ENCODE data around the gene RAB11FIP4. TPM values are rescaled to one million over a fixed set of nuclear protein-coding genes. Genes with fewer than 3 reads are reported as not detected.

The RAB11FIP4 gene
- total RNA-seq, 2 donors from 2014 or later: 35.6 to 62.2 TPM

DNA sequence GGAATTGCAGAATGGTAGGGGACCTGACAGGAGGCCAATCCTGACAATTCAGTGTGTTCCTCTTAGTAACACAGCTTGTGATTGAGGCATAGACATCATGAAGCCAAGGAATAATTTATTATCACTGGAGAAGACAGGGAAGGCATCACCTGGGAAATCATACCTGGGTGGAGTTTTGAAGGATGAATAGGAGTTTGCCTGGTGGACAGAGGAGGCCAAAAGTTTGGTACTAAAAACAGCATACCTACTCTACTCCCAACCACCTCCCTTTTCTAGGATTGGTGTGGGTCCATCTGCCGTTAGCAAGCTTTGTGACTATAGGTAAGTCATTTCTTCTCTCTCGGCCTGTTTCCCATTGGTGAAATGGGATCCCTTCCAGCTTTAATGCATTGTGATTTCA is 88.0 kb downstream of the RAB11FIP4 start:
- no peaks in the 10 kb centered on the region for H3K9me3 ChIP-seq (ENCODE audit: control insufficient read depth, low read length)
- peaks cover 8% of the 10 kb centered on the region for H3K4me1 ChIP-seq (ENCODE audit: control insufficient read depth, insufficient read depth, low read length)
- Mint-ChIP-seq H3K36me3 (ENCODE audit: low read depth) (no peaks in the 10 kb centered on the region), H3K9me3 (no peaks in the 10 kb centered on the region), H3K4me1 (peaks cover 19% of the 10 kb centered on the region), H3K27ac (no peak overlapping the region), H3K4me3 (no peak overlapping the region), H3K27me3 (ENCODE audit: insufficient read depth) (no peaks in the 10 kb centered on the region)
- H3K9ac ChIP-seq (ENCODE audit: extremely low read depth, low read length, poor library complexity, severe bottlenecking): no peak overlapping the region
- 97 to 100% methylated on average over 1 to 2 of the region's 2 CpGs for WGBS, 2 experiments (ENCODE audit: insufficient coverage in 1 of 2, insufficient read length in 1 of 2)
- no peaks in the 10 kb centered on the region for H3K27me3 ChIP-seq (ENCODE audit: control insufficient read depth, insufficient read depth, low read length, poor library complexity, severe bottlenecking)
- no peak overlapping the region for H3K27ac ChIP-seq (ENCODE audit: low read depth, low read length)
- H3K4me3 ChIP-seq (ENCODE audit: low read length): no peak overlapping the region
- no peak for DNase-seq
- TF ChIP-seq, protein P1, sequence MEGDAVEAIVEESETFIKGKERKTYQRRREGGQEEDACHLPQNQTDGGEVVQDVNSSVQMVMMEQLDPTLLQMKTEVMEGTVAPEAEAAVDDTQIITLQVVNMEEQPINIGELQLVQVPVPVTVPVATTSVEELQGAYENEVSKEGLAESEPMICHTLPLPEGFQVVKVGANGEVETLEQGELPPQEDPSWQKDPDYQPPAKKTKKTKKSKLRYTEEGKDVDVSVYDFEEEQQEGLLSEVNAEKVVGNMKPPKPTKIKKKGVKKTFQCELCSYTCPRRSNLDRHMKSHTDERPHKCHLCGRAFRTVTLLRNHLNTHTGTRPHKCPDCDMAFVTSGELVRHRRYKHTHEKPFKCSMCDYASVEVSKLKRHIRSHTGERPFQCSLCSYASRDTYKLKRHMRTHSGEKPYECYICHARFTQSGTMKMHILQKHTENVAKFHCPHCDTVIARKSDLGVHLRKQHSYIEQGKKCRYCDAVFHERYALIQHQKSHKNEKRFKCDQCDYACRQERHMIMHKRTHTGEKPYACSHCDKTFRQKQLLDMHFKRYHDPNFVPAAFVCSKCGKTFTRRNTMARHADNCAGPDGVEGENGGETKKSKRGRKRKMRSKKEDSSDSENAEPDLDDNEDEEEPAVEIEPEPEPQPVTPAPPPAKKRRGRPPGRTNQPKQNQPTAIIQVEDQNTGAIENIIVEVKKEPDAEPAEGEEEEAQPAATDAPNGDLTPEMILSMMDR (conservative IDR thresholded peaks at IDR 0.05): no peak
- H3K36me3 ChIP-seq (ENCODE audit: control insufficient read depth, insufficient read depth, low read length): no peaks in the 10 kb centered on the region

DNA sequence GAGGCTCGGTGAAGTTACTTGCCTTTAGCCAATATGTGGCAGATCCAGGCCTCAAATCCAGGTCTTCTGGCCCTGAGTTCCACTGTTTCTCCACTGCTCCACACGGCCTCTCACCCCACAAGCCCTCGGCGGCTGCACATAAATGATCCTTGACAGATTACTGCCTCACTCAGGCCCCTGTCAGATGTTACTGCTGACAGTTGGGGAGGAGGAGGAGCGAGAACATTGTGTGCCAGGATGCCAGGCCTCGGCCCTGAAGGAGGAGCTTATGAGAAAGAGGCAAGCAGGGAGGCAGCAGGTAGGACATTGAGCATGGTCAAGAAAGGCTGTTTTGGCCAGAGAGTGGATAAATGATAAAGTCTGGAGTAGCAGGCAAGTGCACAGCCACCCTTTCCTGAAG is 88.6 kb downstream of the RAB11FIP4 start:
- no peak overlapping the region for H3K27ac Mint-ChIP-seq

DNA sequence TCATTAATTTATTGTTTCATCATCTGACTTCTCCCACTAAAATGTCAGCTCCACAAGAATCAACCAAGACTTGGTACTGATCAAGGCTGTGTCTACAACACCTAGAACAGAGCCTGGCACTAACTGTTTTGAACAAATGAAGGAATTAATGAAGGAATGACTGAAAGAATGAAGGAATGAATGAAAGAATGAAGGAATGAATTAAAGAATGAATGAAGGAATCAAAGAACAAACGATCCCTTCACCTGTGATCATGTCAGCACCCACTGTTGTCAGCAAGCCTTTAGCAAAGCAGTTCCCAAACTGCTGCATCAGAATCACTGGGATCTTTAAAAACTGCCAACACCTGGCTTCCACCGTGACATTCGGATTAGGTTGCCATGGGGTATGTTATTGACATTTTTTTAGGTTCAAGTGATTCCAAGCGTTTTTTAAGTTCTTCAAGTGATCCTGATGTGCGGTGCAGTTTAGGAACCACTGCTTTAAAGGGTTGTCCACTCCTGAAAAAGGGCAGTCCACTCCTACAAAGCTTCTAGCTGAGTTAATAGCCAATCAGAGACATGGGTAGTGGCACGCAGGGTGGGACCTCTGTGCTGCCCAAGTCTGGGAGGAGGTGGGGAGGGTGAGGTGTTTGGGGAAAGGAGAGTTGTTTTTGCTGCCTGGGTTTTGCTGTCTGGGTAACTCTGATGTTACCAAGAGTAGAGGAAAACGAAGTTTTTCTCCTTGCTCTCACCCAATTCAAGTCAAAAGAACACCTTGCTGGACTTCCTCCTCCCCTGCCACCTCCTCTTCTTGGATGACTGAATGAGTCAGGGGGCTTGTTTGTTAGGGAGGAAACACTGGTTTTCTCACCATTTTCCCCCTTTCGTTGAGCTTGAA is 89.7 kb downstream of the RAB11FIP4 start:
- Mint-ChIP-seq H3K9me3 (no peaks in the 10 kb centered on the region), H3K4me3 (no peak overlapping the region), H3K27me3 (ENCODE audit: insufficient read depth) (no peaks in the 10 kb centered on the region), H3K4me1 (peaks cover 17% of the 10 kb centered on the region), H3K27ac (no peak overlapping the region), H3K36me3 (ENCODE audit: low read depth) (no peaks in the 10 kb centered on the region)
- Histone ChIP-seq H3K9me3 (ENCODE audit: control insufficient read depth, low read length) (no peaks in the 10 kb centered on the region), H3K9ac (ENCODE audit: extremely low read depth, low read length, poor library complexity, severe bottlenecking) (no peak overlapping the region), H3K4me1 (ENCODE audit: control insufficient read depth, insufficient read depth, low read length) (peaks cover 8% of the 10 kb centered on the region), H3K36me3 (ENCODE audit: control insufficient read depth, insufficient read depth, low read length) (no peaks in the 10 kb centered on the region), H3K27ac (ENCODE audit: low read depth, low read length) (no peak overlapping the region), H3K27me3 (ENCODE audit: control insufficient read depth, insufficient read depth, low read length, poor library complexity, severe bottlenecking) (no peaks in the 10 kb centered on the region), H3K4me3 (ENCODE audit: low read length) (no peak overlapping the region)
- WGBS, 2 experiments (ENCODE audit: insufficient coverage in 1 of 2, insufficient read length in 1 of 2): 88 to 95% methylated on average over 6 to 8 of the region's 8 CpGs
- DNase-seq: no peak
- TF ChIP-seq, protein P1 (conservative IDR thresholded peaks at IDR 0.05): no peak

More for the DNA sequence above, 88.6 kb downstream of the RAB11FIP4 start:
- DNase-seq: no peak
- H3K27me3 Mint-ChIP-seq (ENCODE audit: insufficient read depth): no peaks in the 10 kb centered on the region
- H3K4me3 Mint-ChIP-seq: no peak overlapping the region
- TF ChIP-seq, protein P1 (conservative IDR thresholded peaks at IDR 0.05): no peak
- H3K36me3 Mint-ChIP-seq (ENCODE audit: low read depth): no peaks in the 10 kb centered on the region
- no peak overlapping the region for H3K4me3 ChIP-seq (ENCODE audit: low read length)
- no peak overlapping the region for H3K27ac ChIP-seq (ENCODE audit: low read depth, low read length)
- no peaks in the 10 kb centered on the region for H3K9me3 Mint-ChIP-seq
- H3K27me3 ChIP-seq (ENCODE audit: control insufficient read depth, insufficient read depth, low read length, poor library complexity, severe bottlenecking): no peaks in the 10 kb centered on the region
- H3K9me3 ChIP-seq (ENCODE audit: control insufficient read depth, low read length): no peaks in the 10 kb centered on the region
- WGBS, 2 experiments (ENCODE audit: insufficient coverage in 1 of 2, insufficient read length in 1 of 2): 88 to 100% methylated on average over 1 to 6 of the region's 6 CpGs
- H3K9ac ChIP-seq (ENCODE audit: extremely low read depth, low read length, poor library complexity, severe bottlenecking): no peak overlapping the region
- H3K4me1 ChIP-seq (ENCODE audit: control insufficient read depth, insufficient read depth, low read length): peaks cover 8% of the 10 kb centered on the region
- H3K36me3 ChIP-seq (ENCODE audit: control insufficient read depth, insufficient read depth, low read length): no peaks in the 10 kb centered on the region
- peaks cover 19% of the 10 kb centered on the region for H3K4me1 Mint-ChIP-seq

All from endodermal cell (in vitro differentiated cells).